GM21526 (cell line): Measurements from ENCODE around the gene YBEY.
"Not testable (repeated sequence)": the region's sequence is repeated elsewhere in the genome, so short reads cannot be mapped to it uniquely, and the experiment has no call there.

Source experiments
- ATAC-seq: cut with Tn5 transposase; IDR thresholded peaks from one replicate; pipeline ENCODE4 v1.9.1; 2021; ENCODE audit warnings: moderate library complexity; ENCODE audit not compliant: unreplicated experiment, low FRiP score

Gene YBEY, protein sequence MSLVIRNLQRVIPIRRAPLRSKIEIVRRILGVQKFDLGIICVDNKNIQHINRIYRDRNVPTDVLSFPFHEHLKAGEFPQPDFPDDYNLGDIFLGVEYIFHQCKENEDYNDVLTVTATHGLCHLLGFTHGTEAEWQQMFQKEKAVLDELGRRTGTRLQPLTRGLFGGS

DNA sequence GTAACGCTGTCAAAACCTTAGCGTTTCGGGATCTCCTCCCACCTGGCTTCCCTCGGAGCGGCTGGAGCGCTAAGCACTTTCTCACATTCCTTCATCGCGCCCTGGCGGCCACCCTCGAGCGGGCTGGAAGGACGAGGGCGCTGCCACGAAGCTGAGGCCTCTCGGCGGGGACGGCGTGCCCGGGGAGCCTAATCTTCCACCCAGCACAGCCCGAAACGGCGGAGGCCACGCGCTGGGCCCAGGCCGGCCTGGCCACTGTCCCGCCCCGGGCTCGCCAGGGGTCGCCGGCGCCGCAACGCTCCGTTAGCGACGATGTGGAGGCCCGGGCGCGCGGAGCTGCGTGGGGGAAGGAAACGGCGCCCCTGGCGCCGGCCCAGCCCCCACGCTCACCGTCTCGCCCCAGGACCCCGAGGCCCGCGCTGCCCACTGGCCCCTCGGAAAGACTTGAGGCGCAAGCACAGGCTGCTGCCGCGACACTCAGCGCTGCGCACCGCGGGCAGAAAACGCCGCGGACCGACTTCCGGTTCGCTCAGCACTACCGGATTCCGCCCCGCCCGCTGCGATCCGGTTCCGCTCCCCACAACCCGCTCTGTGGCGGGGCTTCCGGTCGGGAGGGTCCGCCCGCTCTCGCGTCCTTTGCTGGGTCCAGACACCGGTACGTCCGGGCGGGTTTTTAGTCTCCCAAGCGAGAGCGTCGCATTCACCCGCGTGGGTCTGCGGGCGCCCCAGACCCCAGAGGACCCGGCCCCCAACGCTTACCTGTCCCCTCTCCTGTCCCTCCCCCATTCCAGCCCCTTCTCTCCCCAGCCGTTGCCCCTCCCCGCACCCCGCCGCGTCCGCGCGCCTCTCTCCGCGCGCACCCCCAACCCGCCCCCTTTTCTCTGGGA is at the start of gene YBEY:
TSS of gene YBEY (plus strand) at position 582 of the 887 bp plus-strand sequence. CDS start 572 bp downstream, outside the sequence.
- peak; percentile 77 for ATAC-seq

DNA sequence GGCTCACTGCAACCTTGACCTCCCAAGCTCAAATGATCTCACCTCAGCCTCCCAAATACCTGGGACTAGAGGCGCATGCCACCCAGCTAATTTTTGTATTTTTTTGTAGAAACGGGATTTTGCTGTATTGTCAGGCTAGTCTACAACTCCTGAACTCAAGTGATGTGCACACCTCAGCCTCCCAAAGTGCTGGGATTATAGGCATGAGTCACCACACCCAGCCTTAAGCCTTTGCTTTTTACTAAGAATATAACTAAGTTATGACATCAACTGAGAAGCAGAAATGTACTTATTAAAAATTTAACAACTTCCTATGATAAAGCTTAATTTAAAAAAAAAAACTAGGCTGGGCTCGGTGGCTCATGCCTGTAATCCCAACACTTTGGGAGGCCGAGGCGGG is 48.7 kb upstream of the YBEY start:
- ATAC-seq, result no peak

DNA sequence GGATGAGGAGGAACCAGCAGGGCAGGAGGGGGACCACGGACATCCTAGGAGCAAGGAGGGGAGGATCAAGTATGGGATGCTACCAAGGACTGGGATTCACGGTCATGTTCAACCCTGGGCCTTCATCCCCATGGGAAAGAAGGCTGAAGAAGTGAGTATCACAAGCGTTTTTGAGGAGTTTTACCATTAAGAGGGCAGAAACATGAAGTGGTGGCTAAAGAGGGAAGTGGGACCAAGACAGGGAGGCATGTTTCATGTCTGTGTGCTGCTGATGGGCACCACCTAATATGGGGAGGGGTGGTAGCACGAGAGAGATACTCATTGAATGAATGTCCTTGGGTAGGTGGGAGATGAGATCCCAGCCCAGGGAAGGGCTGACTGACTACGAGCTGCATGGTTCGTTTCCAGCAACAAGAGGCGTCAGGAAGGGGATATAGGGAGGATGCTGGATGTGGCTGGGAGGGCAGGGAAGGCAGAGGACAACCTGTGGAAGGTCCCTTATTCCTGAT is 46.3 kb upstream of the YBEY start:
- ATAC-seq, result no peak

DNA sequence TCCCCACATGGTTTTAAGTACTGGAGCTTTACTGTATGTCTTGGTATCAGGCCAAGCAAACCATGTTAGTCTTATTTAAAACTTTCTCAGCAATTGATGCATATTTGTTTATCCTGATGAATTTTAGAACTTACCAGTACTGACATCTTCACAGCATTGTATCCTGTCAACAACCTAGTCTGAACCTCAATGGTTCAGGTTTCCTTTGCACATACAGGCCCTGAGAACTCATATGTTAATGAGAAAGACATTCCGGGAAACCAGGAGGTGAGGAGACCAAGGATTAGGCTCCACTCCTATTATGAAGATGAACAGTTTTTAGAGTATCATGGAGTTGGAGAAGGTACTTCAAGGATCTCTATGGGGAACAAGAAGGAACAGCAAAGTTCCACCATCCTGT is 44.6 kb upstream of the YBEY start:
- ATAC-seq, result not testable (repeated sequence)

DNA sequence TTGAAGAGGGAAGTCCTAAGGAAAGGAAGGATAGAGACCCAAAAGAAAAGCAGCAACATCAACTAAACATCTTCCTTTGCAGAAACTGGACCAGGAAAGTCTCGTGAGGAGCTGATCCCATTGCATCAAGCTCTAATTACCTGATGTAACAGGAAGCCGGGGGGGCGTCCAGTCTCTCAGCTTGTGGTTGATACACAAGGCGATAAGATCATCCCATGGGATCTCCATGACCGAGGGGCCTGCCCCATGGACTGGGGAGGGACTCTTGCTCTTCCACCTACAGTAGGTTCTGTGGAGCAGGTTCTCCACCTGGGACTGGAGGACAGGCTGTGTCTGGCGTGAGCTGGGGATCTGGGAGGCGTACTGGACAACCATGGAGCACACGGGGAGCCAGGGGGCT is 42.8 kb upstream of the YBEY start:
- ATAC-seq, result no peak

DNA sequence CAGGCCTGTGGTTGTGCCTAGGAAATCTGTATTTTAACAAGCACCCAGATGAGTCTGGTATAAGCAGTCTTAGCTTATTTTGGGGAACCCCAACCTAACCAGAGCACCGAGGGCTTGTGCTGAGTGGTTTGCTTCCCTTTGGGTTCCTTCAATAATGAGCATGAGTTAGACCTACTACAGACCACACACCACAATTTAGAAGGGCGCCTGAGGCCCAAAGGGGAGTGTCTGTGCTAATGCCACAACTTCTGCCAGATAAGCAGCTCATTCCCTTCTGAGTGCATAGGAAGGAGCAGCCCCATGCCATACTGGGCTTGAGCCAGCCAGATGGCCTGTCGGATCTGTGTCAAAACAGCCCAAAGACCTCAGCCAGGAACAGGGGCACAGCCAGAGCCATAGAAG is 42.2 kb upstream of the YBEY start:
- no peak for ATAC-seq

DNA sequence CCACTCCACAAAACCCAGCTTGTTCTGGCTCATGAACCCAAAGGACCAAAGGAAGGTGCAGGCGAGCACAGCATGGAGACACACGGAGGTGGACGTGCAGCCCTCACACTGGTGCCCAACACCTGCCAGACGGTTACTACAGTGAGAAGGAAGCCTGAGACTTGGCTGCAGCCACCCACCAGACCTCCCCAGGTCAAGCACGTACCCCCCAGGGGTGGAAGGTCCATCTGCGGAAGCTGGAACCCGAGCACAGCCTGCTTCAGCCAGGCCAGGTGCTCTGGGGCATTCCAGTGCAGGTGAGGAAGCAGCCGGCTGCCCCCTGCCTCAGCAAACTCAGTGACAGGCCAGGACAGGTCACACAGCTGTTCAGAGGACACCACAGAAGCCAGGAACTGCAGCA is 41.5 kb upstream of the YBEY start:
- ATAC-seq, result no peak

DNA sequence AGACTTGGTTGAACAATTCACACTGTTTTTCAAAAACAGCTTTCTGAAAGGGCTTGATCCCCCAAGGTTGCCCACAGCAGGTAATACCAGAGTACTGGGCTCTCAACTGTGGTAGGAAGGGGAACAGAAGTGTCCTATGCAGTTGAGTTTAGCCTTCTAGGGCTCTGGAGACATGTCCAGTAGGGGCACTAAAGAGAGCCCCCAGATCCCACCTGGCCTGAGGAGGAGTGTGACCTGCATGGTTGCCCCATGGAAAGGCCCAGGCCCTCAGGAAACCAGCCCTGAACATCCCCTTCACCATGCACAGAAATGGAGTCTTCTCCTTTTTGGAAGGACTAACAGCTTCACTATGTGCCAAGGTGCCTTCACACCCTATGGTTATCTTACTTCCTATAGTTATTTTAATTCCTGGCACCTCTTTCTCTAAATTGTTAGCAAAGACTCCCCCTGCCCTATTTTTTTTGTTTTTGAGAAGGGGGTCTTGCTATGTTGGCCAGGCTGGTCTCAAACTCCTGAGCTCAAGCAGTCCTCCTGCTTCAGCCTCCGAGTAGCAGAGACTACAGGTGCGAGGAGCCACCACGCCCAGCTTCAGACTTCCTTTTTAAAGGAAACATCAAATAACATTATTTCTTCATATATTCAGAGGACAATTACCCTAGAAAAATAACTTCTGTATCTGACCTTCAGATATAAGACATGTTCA is 40.8 kb upstream of the YBEY start:
- no peak for ATAC-seq

DNA sequence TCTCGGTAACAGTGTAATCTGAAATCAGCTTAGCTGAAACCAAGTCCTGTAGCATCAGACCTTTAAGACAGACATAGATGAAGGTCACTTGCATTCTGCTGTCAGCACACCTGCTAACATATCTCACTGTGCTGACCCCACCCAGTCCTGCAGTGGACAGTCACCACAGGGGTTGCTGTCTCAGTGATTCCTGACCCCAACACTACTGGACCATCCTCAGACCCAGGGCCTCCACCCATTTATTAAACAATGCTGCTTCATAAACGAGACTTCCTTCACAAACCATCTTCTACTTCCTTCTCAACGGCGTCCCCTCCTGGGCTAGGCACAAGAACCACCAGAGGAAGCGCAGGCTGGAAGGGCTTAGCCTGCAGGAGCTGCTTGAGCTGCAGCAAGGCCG is 39.8 kb upstream of the YBEY start:
- no peak for ATAC-seq

DNA sequence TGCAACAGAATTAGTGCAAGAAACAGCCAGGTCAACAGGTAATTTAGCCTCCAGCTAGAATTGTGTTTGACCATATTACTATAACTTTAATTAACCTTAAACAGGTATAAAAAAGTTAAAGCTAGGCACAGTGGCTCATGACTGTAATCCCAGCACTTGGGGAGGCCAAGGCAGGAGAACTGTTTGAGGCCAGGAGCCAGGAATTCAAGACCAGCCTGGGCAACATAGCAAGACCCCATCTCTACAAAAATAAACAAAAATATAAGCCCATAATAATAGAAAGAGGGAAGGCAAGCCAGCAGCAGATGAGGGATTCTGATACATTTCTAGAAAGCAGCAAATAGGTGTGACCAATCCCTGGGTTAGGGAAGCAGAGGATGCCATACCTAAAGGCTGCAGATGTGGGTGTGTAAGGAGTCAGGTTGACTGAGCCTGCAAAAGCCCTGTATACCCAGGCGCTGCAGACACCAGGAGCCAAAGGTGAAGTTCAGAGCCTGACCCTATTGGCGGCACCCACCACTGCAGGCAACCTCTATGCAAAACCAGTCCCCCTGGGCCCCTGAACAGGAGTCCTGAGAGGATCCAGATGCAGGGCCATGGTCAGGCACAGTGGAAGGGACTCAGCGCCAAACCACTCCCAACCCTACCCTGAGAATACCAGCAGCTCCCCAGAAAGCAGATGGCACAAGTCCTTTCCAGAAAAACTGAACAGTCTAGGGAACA is 38.3 kb upstream of the YBEY start:
- no peak for ATAC-seq

DNA sequence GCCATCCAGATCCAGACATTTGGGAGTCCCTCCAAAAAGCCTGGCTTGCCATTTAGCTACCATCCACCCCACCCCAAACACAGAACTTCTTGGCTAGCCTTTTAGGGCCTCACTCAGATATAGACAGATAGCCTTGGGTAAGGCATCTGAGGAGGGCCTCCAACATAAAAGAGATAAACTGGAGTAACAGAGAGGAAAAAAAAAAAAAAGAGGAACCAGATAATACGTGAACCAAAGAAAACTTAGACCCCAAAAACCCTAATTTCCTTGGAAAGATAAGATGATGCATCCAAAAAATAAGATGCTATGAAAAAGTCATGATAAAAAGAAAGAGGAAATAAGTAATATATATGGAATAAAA is 37.7 kb upstream of the YBEY start:
- ATAC-seq, result no peak

DNA sequence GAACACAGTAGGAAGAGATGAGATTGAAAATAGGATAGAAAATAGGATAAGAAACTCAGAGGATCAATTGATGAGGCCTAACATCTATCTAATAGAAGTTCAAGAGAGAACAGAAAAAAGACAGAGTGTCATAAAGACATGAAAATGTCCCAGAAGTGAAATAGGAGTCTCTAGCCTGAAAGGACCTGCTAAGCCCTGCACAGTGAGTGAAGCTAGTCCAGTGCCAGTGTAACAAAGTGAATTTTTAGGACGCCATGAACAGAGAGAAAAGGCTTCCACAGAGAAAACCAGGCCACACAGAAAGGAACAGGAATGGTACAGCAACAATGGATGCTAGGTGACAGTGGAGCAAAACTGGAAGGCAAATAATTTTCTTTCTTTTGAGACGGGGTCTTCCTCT is 37.3 kb upstream of the YBEY start:
- no peak for ATAC-seq

DNA sequence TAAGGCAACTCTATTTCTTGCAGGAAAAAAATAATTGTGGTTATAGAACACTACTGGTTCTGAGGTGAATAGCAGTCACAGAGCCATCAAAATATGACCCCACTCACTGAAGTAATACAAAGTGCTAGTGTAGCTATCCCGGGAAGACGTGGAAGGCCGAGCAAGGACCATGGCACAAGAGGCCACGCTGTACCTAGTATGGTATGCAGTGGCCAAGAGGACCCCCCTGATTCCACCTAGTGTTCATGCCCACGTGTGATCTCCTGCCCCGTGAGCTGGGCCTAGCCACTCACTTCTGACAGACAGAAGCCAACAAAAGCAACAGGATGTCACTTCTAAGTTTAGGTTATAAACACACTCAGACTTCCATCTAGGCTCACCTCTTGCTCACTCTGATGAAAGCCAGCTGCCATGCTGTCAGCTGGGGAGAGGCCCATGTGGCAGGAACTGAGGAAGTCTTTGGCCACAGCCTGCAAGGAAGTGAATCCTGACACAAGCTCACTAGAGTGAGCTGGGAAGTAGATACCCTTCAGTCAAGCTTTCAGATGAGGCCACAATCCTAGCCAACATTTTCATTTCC is 35.9 kb upstream of the YBEY start:
- ATAC-seq, result no peak

DNA sequence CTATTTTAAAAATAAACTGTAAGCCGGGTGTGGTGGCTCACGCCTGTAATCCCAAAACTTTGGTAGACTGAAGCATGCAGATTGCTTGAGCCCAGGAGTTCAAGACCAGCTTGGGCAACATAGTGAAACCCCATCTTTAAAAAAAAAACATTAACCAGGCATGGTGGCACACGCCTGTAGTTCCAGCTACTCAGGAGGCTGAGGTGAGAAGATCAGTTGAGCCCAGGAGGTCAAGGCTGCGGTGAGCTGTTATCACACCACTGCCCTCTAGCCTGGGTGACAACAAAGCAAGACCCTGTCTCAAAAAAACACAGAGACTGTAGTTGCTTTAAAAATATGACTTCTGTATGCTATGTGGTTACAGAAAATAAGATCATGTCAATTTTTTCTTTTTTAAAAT is 33.3 kb upstream of the YBEY start:
- ATAC-seq, result no peak

DNA sequence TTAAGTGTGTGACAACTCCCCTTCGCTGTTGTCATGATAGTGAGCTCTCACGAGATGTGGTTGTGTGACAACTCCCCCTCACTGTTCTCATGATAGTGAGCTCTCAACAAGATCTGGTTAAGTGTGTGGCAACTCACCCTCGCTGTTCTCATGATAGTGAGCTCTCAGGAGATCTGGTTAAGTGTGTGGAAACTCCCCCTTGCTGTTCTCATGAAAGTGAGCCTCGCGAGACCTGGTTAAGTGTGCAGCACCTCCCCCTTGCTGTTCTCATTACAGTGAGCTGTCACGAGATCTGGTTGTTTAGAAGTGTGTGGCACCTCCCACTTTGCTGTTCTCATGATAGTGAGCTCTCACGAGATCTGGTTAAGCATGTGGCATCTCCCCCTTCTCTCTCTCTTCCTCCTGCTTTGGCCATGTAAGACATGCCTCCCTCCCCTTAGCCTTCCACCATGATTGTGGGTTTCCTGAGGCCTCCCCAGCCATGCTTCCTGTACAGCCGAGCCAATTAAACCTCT is 32.5 kb upstream of the YBEY start:
- no peak for ATAC-seq

DNA sequence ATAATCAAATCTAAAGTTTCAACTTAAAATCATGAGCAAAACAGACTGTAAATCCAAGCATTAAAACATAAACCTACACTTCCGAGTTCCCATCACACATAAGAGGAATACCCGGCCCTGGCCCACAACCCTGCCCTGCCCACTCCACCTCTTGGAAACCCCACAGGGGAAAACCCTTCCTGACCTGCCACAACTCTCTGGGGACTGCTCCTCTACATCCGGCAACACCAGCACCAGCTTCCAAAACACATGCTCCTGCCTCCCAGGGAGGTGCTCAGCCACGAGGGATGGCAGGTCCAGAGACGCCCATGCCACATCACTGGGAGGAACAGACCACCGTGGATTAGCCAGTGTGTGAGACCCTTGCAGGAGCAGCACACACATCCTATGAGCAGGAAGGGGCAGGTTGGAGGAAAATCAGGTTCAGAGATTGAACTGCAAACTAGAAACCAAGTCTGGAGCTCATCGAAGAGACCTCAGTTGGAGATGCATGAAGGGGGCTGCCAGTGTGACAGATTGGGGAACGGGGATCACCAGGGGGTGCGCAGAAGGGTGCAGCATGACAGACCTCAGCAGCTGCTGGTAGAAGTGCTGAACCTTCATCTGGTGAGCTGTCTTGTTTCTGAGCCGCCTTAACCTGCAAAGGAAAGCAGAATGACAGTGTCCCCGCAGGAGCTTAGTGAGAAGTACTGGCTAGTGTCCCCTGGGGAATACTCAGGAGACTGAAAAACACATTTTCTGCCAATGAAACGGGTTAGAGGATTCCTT is 31.8 kb upstream of the YBEY start:
- ATAC-seq, result no peak

DNA sequence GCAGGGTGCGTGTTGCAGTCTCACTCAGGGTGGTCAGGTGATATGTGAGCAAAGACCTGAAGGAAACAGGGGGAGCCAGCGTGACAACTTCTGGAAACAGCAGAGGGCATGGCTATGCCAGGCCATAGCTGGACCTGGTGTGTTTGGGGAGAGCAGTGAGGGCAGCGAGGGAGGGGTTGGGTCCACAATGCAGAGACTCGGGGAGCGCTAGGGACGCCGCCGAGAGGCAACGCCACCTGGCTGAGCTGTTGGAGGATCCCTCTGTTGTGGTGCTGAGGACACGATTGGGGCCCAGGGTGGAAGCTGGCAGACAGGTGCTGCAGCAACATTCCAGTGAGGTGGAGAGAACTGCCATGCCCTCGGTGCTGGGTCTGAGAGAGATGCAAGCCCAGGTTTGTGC is 31.0 kb upstream of the YBEY start:
- no peak for ATAC-seq

DNA sequence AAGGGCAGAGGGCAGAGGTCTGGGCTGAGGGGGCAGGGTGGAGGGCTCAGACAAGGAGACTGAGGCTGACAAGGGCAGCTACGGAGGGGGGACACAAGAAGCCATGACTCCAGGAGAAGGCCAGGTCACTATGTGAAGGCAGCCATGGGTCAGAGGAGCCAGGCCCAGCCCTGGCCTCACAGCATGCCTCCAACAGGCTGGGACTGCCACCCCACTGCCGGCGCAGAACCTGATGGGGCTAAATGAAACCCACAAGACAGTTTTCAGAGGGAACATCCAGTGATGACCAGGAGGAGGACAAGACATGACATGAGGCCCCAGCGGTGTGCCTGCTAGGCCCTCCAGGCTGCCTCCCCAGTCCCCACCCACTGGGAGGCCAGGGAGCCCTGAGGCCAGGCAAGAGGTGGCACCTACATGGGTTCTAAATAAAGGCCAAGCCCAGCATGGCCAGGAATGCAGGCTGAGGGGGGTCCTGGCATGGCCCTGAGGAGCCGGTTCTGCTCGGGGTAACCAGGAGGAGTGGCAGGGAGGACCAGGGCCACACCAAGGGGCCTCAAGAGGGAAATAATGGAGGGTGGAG is 30.3 kb upstream of the YBEY start:
- ATAC-seq, result no peak

DNA sequence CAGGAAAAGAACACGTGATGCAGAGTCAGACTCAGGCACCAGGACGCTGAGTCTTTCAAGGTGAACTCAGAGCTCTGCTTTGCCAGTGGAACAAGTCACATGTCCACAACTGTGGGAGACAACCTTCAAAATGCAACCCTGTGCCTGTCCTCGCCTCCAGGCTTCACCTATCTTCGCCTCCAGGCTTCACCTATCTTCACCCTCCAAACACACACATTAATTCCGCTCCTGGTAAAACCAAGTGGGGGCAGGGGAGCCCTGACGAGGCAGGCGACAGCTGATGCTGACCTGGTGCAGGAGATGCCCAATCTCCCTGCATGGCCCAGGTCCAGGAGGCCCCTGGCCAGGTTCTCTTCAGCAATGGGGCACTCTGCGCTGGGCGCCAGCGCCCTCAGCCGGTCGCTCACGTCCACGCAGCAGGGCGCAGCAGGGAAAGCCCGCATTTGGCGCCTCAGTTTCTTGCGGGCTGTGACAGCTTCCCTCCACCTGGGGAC is 29.6 kb upstream of the YBEY start:
- no peak for ATAC-seq
